Activated CD4-positive, alpha-beta T cell treated with anti-CD3 and anti-CD28 coated beads, Interleukin-2, amount 10 ng/mL, durations not matched to agents 24 days and 14 days (primary cell): ENCODE data around the gene BID. TPM values are rescaled to one million over a fixed set of nuclear protein-coding genes. Genes with fewer than 3 reads are reported as not detected.

Experiments
- DNase-seq: peaks from one replicate; pipeline ENCODE4 v3.0.0; 2022
- H3K27ac Mint-ChIP-seq: one replicate; pipeline ENCODE4 v1.8.0; 2022; ENCODE audit warnings: mild to moderate bottlenecking, mixed read lengths
- H3K27me3 Mint-ChIP-seq: one replicate; pipeline ENCODE4 v1.8.0; 2022; ENCODE audit warnings: mixed read lengths
- H3K36me3 Mint-ChIP-seq: one replicate; pipeline ENCODE4 v1.8.0; 2022; ENCODE audit warnings: low read depth, mild to moderate bottlenecking, mixed read lengths
- H3K4me1 Mint-ChIP-seq: one replicate; pipeline ENCODE4 v1.8.0; 2021; ENCODE audit warnings: mixed read lengths
- H3K4me3 Mint-ChIP-seq: one replicate; pipeline ENCODE4 v1.8.0; 2022; ENCODE audit warnings: mild to moderate bottlenecking, moderate library complexity, mixed read lengths
- H3K9me3 Mint-ChIP-seq: one replicate; pipeline ENCODE4 v1.8.0; 2021; ENCODE audit warnings: mixed read lengths
- intact Hi-C: fragments of 100-400 bp; cut with micrococcal nuclease; formaldehyde crosslinking; loops from one replicate; pipeline ENCODE4 v1.15.1; 2023
- total RNA-seq: library from RNA; stranded (reverse); gene quantifications from 2 replicates; pipeline ENCODE4 v1.2.3, GENCODE V29; 2022

BID gene
- total RNA-seq = 17.8 and 18.0 TPM in 2 replicates

- peak within 1 kb of the TSS; percentile 79 for H3K27ac Mint-ChIP-seq
- peak within 1 kb of the TSS; percentile 86 for H3K4me3 Mint-ChIP-seq
- H3K9me3 Mint-ChIP-seq = no peaks in the 10 kb centered on the region
- intact Hi-C loops = loop anchor here (5.0 kb wide), 1 partner anchor 137 kb away; the partner anchor contains the start of gene BCL2L13
- peaks cover 14% of the 10 kb centered on the region for H3K27me3 Mint-ChIP-seq
- peak; percentile 88 for DNase-seq
- peaks cover 5% of the 10 kb centered on the region for H3K36me3 Mint-ChIP-seq
- peaks cover 57% of the 10 kb centered on the region for H3K4me1 Mint-ChIP-seq
Measured at GRCh38 chr22:17774206-17774925, at the start of gene BID. Gene BID, minus strand, starts transcription at chr22:17774469. Its CDS starts 24,353 bp downstream, at chr22:17750116.

DNA sequence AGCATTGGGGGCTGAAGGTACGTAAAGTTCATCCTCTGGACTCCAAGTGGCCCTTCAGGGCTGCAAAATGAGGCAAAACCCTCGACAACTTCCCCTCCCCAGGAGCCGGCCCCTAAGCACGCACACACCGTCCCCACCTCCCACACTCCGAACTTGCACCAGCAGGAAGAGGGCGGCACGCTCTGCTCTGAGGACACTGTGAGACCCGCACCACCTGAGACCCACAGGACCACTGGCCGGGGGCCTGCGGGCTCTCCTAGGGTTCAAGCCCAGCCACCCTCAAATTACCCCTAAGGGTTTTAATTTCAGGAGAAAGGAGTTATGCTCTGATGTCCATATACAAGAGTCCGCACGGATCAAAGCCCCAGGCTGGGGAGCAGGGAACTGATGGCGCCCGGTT, 49.7 kb upstream of the BID start:
- no peaks in the 10 kb centered on the region for H3K27me3 Mint-ChIP-seq
- no peaks in the 10 kb centered on the region for H3K4me1 Mint-ChIP-seq
- no peak overlapping the region for H3K4me3 Mint-ChIP-seq
- H3K36me3 Mint-ChIP-seq = peaks cover 3% of the 10 kb centered on the region
- no peaks in the 10 kb centered on the region for H3K9me3 Mint-ChIP-seq
- H3K27ac Mint-ChIP-seq = no peak overlapping the region
- intact Hi-C loops = no loop called here
- DNase-seq = no peak

DNA sequence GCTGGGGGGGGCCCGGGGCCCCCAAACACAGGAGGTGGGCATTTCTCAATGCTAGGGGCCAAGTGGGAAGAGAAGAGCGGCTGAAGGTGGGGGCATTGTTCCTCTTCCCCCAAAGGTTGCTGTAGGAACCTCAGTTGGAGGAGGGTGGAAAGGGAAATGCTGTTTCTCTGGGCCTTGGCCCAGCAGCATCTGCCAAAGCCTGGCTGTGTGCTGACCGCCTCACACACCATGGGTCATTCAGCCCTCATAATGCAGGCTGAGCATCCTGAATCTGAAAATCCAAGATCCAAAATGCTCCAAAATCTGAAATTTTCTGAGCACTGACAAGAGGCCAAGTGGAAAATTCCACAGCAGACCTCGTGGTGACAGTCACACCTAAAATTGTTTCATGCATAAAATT, 49.0 kb upstream of the BID start:
- Mint-ChIP-seq H3K4me3 (no peak overlapping the region), H3K9me3 (no peaks in the 10 kb centered on the region), H3K4me1 (no peaks in the 10 kb centered on the region), H3K27me3 (no peaks in the 10 kb centered on the region), H3K27ac (no peak overlapping the region), H3K36me3 (peaks cover 3% of the 10 kb centered on the region)
- intact Hi-C loops = no loop called here
- no peak for DNase-seq

DNA sequence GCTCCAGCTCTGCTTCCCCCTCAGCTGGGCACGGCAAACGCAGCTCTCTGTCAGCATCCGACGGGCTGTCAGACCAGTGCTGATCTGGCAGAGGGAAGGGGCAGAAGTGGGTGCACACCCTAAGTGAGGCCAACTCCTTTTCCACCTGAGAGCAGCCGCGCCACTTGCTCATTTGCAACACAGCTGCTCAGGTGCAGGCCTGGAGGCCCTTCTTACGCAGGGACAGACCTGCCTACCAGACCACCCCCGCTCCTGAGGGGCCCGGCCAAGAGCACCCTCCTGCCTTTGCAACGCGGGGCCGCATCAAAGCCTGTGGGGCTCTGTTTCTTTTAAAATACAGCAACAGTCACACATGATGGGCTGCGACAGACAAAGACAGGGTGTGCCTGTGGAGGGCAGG, 47.8 kb upstream of the BID start:
- Mint-ChIP-seq H3K9me3 (no peaks in the 10 kb centered on the region), H3K27me3 (no peaks in the 10 kb centered on the region), H3K27ac (no peak overlapping the region), H3K36me3 (peaks cover 2% of the 10 kb centered on the region), H3K4me1 (no peaks in the 10 kb centered on the region), H3K4me3 (no peak overlapping the region)
- intact Hi-C loops = no loop called here
- DNase-seq = no peak

GRCh38 chr22:17820879-17821439, 46.7 kb upstream of the BID start:
- no peaks in the 10 kb centered on the region for H3K9me3 Mint-ChIP-seq

GRCh38 chr22:17818649-17819048, 44.4 kb upstream of the BID start:
- H3K27ac Mint-ChIP-seq = no peak overlapping the region
- intact Hi-C loops = no loop called here
- no peak for DNase-seq
- peaks cover 3% of the 10 kb centered on the region for H3K36me3 Mint-ChIP-seq
- no peaks in the 10 kb centered on the region for H3K27me3 Mint-ChIP-seq
- H3K9me3 Mint-ChIP-seq = no peaks in the 10 kb centered on the region
- no peaks in the 10 kb centered on the region for H3K4me1 Mint-ChIP-seq
- no peak overlapping the region for H3K4me3 Mint-ChIP-seq

More at GRCh38 chr22:17820879-17821439, 46.7 kb upstream of the BID start:
- DNase-seq = no peak
- no peaks in the 10 kb centered on the region for H3K27me3 Mint-ChIP-seq
- H3K36me3 Mint-ChIP-seq = peaks cover 1% of the 10 kb centered on the region
- no peak overlapping the region for H3K4me3 Mint-ChIP-seq
- no peaks in the 10 kb centered on the region for H3K4me1 Mint-ChIP-seq
- intact Hi-C loops = no loop called here
- no peak overlapping the region for H3K27ac Mint-ChIP-seq

DNA sequence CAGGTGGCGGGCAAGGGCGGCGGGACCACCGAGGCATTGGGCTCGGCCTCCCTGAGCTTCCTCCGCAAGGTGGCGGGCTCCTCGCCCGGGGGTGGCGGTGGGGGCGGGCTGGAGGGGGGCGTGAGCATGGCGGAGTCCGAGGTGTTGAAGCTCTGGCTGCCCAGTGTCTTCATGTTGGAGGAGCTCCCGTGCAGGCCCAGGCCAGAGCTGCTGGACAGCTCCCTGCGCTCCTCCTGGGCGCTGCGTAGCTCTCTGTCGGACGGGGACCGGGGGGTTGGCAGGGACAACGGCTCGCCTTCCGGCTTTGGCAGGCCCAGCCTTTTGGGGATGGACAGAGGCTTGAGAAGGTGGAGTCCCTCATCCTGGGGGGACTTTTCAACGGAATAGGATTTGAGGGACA, 43.9 kb upstream of the BID start:
- intact Hi-C loops = no loop called here
- Mint-ChIP-seq H3K27me3 (no peaks in the 10 kb centered on the region), H3K27ac (no peak overlapping the region), H3K9me3 (no peaks in the 10 kb centered on the region), H3K36me3 (peaks cover 3% of the 10 kb centered on the region), H3K4me1 (no peaks in the 10 kb centered on the region), H3K4me3 (no peak overlapping the region)
- no peak for DNase-seq

GRCh38 chr22:17817511-17818065, 43.3 kb upstream of the BID start:
- H3K4me3 Mint-ChIP-seq = no peak overlapping the region
- no peaks in the 10 kb centered on the region for H3K9me3 Mint-ChIP-seq
- no peak for DNase-seq
- no peak overlapping the region for H3K27ac Mint-ChIP-seq
- peaks cover 3% of the 10 kb centered on the region for H3K36me3 Mint-ChIP-seq
- H3K27me3 Mint-ChIP-seq = no peaks in the 10 kb centered on the region
- intact Hi-C loops = no loop called here
- H3K4me1 Mint-ChIP-seq = no peaks in the 10 kb centered on the region

DNA sequence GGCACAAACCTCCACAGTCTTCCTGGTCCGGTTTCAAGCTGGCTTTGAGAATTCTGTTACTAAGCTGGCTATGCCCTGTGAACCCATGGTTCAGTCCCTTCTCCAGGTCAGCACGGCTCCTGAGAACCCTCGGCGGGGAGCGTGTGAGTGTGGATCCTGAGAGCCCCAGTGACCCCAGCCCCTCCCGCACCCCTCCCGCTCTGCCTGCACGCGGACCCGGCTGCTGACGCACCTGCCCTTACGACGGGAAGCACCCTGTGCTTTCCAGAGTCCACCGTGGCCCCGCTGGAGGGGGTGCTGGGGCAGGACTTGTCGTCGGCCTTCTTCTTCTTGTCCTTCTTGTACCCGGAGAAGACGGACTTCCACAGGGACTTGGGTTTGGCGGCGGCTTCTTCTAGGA, 42.8 kb upstream of the BID start:
- Mint-ChIP-seq H3K27ac (no peak overlapping the region), H3K4me1 (no peaks in the 10 kb centered on the region), H3K9me3 (no peaks in the 10 kb centered on the region), H3K4me3 (no peak overlapping the region), H3K27me3 (no peaks in the 10 kb centered on the region), H3K36me3 (peaks cover 3% of the 10 kb centered on the region)
- no peak for DNase-seq
- intact Hi-C loops = no loop called here

GRCh38 chr22:17816649-17817048, 42.4 kb upstream of the BID start:
- no peak overlapping the region for H3K4me3 Mint-ChIP-seq
- H3K4me1 Mint-ChIP-seq = no peaks in the 10 kb centered on the region
- no peaks in the 10 kb centered on the region for H3K27me3 Mint-ChIP-seq
- DNase-seq = no peak
- intact Hi-C loops = no loop called here
- peaks cover 3% of the 10 kb centered on the region for H3K36me3 Mint-ChIP-seq
- no peak overlapping the region for H3K27ac Mint-ChIP-seq
- no peaks in the 10 kb centered on the region for H3K9me3 Mint-ChIP-seq

- Mint-ChIP-seq H3K36me3 (peaks cover 2% of the 10 kb centered on the region), H3K27me3 (no peaks in the 10 kb centered on the region), H3K27ac (no peak overlapping the region), H3K4me3 (no peak overlapping the region), H3K9me3 (no peaks in the 10 kb centered on the region), H3K4me1 (no peaks in the 10 kb centered on the region)
- intact Hi-C loops = no loop called here
- DNase-seq = no peak
Measured at GRCh38 chr22:17815703-17816254, 41.5 kb upstream of the BID start.

DNA sequence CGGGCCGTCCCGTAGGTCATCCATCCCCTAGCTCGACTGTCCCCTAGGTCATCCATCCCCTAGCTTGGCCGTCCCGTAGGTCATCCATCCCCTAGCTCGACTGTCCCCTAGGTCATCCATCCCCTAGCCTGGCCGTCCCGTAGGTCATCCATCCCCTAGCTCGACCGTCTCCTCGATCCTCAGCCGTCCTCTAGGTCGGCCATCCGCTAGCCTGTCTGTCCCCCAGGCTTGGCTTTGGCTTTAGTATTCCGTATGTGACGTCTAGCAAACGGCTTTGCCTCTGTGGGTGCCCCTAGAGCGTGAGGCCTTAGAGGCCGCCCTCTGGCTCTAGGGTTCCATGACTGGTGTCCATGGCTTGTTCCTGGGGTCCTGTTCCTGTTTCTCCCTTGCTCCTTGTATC, 40.6 kb upstream of the BID start:
- Mint-ChIP-seq H3K27me3 (no peaks in the 10 kb centered on the region), H3K9me3 (no peaks in the 10 kb centered on the region), H3K4me1 (no peaks in the 10 kb centered on the region), H3K4me3 (no peak overlapping the region), H3K36me3 (peaks cover 2% of the 10 kb centered on the region), H3K27ac (no peak overlapping the region)
- DNase-seq = no peak
- intact Hi-C loops = no loop called here

- H3K36me3 Mint-ChIP-seq = peaks cover 2% of the 10 kb centered on the region
- no peaks in the 10 kb centered on the region for H3K4me1 Mint-ChIP-seq
- H3K27ac Mint-ChIP-seq = no peak overlapping the region
- intact Hi-C loops = no loop called here
- DNase-seq = no peak
- no peaks in the 10 kb centered on the region for H3K9me3 Mint-ChIP-seq
- H3K27me3 Mint-ChIP-seq = no peaks in the 10 kb centered on the region
- H3K4me3 Mint-ChIP-seq = no peak overlapping the region
Measured at GRCh38 chr22:17814084-17814483, 39.8 kb upstream of the BID start.

- intact Hi-C loops = no loop called here
- no peaks in the 10 kb centered on the region for H3K4me1 Mint-ChIP-seq
- H3K36me3 Mint-ChIP-seq = peaks cover 3% of the 10 kb centered on the region
- H3K27ac Mint-ChIP-seq = no peak overlapping the region
- no peak for DNase-seq
- H3K27me3 Mint-ChIP-seq = no peaks in the 10 kb centered on the region
- no peak overlapping the region for H3K4me3 Mint-ChIP-seq
- H3K9me3 Mint-ChIP-seq = no peaks in the 10 kb centered on the region
Measured at GRCh38 chr22:17811119-17811518, 36.9 kb upstream of the BID start.
